AG10803 (cell line): ENCODE measurements around the gene GALNT2.

Source experiments
- DNase-seq: peaks from one replicate; pipeline ENCODE4 v3.0.0; 2010; ENCODE audit warnings: low read depth
- H3K4me3 ChIP-seq: 2 replicates; pipeline ENCODE4 v1.5.1; 2011; ENCODE audit warnings: mild to moderate bottlenecking, low read length, control low read depth
- CTCF ChIP-seq: conservative IDR thresholded peaks from 2 replicates; pipeline ENCODE4 v1.5.1; 2011; ENCODE audit warnings: mild to moderate bottlenecking, low read length, control low read depth, inconsistent platforms

The GALNT2 gene

DNA sequence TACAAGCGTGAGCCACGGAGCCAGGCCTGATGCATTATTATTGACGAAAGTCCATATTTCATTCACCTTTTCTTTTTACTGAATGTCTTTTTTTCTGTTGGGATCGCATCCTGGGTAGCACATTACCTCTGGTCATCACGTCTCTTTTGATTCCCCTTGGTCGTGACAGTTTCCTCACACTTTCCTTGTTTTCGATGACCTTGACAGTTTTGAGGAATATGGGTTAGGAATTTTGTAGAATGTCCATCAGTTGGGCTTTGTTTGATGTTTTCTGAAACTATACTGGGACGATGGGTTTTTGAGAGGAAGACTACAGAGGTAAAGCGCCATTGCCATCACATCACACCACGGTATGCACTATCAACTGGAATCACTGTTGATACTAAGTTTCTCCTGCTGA, 26.6 kb upstream of the GALNT2 start:
- H3K4me3 ChIP-seq: no peak overlapping the region
- no peak for DNase-seq
- no peak for TF ChIP-seq CTCF

- TF ChIP-seq CTCF: no peak
- no peak for DNase-seq
- no peak overlapping the region for H3K4me3 ChIP-seq
Measured at GRCh38 chr1:230043081-230043480, 24.0 kb upstream of the GALNT2 start.

DNA sequence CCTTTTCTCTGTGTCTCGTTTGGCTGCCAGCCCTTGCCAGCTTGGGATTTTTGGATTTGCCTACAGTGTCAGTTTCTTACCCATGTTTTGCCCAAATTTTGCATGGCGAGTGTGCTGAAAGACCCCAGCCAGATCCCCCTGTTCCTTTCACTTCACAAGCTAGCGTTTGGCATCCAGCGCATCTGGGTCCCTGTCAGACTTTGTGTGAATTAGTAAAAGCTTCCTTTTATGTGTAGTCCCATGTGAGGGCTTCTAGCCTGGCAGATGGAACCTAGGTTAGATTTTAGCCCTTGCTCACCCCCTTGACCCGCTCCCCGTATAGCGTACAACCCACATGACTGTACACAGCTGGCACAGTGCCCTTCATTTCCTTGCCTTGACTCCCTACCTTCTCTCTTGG, 22.3 kb upstream of the GALNT2 start:
- H3K4me3 ChIP-seq: no peak overlapping the region
- TF ChIP-seq CTCF: no peak
- no peak for DNase-seq

GRCh38 chr1:230047114-230047865, 19.7 kb upstream of the GALNT2 start:
- no peak for DNase-seq
- H3K4me3 ChIP-seq: no peak overlapping the region
- no peak for TF ChIP-seq CTCF

DNA sequence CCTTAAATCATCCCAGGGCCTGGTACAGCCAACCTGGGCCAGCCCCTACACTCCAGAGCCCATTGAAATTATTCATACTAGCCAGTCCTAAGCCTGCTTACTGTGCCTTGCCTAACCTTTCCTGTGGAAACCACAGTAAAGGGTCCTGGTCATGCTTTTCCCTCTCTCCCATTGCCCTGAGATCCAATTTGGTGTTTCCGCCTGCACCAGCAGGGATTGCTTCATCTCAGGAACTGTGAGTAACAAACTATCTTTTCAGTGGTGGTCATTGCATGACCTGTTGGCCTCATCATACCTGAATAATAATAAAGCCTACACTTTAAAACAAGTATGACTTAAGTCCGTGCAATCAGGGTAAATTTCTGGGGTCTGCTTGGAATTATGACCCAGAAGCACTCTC, 18.7 kb upstream of the GALNT2 start:
- no peak for DNase-seq
- no peak for TF ChIP-seq CTCF

GRCh38 chr1:230048922-230049321, 18.1 kb upstream of the GALNT2 start:
- no peak overlapping the region for H3K4me3 ChIP-seq
- DNase-seq: no peak
- no peak for TF ChIP-seq CTCF

More for the DNA sequence above, 18.7 kb upstream of the GALNT2 start:
- H3K4me3 ChIP-seq: no peak overlapping the region

- no peak for TF ChIP-seq CTCF
- no peak for DNase-seq
- H3K4me3 ChIP-seq: no peak overlapping the region
Measured at GRCh38 chr1:230049731-230050130, 17.3 kb upstream of the GALNT2 start.
